Activated T-helper 1 cell treated with anti-CD3 and anti-CD28 coated beads, Interleukin-2, amount 50 U/mL, for 16 hours (primary cell): Measurements from ENCODE around the gene EPHA8.

Experiments used
- DNase-seq, 2 donors: peaks; one replicate each; pipeline ENCODE4 v3.0.0-alpha.2; 2020; ENCODE audit warnings: low read depth in 1 of 2, low spot score in 1 of 2

EPHA8 gene

GRCh38 chr1:22641247-22641646 is 78.0 kb downstream of the EPHA8 start:
- no peak for DNase-seq

GRCh38 chr1:22641906-22642636 is 78.8 kb downstream of the EPHA8 start:
- peak; percentile 42 for DNase-seq

GRCh38 chr1:22643381-22643780 is 80.1 kb downstream of the EPHA8 start, which contains the start of gene C1QC:
C1QC (plus strand) TSS chr1:22643633; CDS start chr1:22644024, 391 bp downstream.
- no peak for DNase-seq

GRCh38 chr1:22643928-22644327 is 80.6 kb downstream of the EPHA8 start:
- no peak for DNase-seq

- no peak for DNase-seq
Observed at GRCh38 chr1:22645931-22646330, 82.6 kb downstream of the EPHA8 start.

GRCh38 chr1:22646384-22646783 is 83.1 kb downstream of the EPHA8 start:
- DNase-seq = no peak

GRCh38 chr1:22650089-22650693 is 86.9 kb downstream of the EPHA8 start:
- DNase-seq = no peak

- no peak for DNase-seq
Observed at GRCh38 chr1:22651941-22652856, 88.9 kb downstream of the EPHA8 start.

GRCh38 chr1:22652881-22653316 is 89.6 kb downstream of the EPHA8 start, which contains the start of gene C1QB:
C1QB (plus strand) TSS chr1:22653236; CDS start chr1:22659463, 6,227 bp downstream.
- DNase-seq = no peak
